ENCODE data around the gene ENTPD6.
"Not testable (repeated sequence)": the region's sequence is repeated elsewhere in the genome, so short reads cannot be mapped to it uniquely, and the experiment has no call there.

- TF ChIP-seq CTCF, POLR2A (IDR thresholded peaks at IDR 0.05): not testable (repeated sequence)
Observed at GRCh38 chr20:25166105-25166782, 29.3 kb upstream of the ENTPD6 start.

All from esophagus squamous epithelium (tissue), 4 donors.